ENCODE results near the gene FOXL2.

- TF ChIP-seq CTCF (IDR thresholded peaks at IDR 0.05; ENCODE audit: insufficient read depth, low read length, poor library complexity, severe bottlenecking) (no peak), EZH2phosphoT487 (conservative IDR thresholded peaks at IDR 0.05; ENCODE audit: low read length) (no peak)
Measured at GRCh38 chr3:138943724-138944653, 2.9 kb downstream of the FOXL2 start.
